ENCODE data around the gene PDK2.

The PDK2 gene

DNA sequence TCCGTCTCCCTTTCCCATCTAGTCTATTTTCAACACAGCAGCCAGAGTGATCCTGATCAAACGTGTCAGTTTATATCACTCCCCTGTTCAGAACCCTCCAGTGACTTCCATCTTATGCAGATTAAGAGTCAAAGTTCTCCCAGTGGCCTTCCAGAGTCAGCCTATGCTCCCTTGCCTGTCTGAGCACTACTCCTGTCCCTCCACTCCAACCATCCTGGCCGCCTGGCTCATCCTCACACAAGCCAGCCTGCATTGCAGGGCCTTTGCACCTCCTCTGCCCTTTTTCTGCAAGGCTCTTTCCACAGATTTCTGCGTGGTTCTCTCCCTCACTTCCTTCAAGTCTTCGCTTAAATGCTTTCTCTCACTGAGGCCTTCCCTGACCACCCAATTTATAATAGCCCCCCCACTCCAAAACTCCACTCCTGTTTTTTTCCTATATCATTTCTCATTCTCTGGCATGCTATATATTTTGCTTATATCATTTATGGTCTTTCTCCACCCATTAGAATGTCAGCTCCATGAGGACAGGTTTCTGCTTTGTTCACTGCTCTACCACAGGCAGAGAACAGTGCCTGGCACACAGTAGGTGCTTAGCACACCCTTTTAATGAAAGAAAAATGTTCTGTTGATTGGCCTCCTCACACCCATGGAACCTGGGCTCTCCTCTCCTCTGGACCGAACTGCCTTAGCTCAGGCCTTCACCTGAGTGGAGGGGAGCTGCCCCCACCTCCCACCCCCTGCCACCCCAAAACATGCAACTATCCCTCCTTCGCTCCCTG lies 25.5 kb downstream of the PDK2 start:
- no peak for DNase-seq

DNA sequence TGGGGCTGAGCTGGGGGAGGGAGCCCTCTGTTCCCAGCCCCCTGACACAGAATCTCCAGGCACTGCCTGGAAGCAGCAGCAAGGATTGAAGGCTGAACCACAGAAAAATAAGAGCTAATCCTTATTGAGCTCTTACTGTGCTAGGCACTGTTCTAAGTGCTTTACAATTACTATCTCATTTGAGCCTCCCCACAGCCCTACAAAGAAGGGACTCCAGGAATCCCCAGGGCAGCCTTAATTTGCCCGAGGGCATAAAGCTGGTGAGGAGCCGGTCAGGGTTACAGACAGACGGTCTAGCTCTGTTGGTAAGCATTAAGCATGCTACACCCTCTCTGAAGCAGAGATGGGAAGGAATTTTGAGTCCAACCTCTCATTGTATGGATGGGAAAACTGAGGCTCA lies 27.8 kb downstream of the PDK2 start:
- DNase-seq, result no peak

DNA sequence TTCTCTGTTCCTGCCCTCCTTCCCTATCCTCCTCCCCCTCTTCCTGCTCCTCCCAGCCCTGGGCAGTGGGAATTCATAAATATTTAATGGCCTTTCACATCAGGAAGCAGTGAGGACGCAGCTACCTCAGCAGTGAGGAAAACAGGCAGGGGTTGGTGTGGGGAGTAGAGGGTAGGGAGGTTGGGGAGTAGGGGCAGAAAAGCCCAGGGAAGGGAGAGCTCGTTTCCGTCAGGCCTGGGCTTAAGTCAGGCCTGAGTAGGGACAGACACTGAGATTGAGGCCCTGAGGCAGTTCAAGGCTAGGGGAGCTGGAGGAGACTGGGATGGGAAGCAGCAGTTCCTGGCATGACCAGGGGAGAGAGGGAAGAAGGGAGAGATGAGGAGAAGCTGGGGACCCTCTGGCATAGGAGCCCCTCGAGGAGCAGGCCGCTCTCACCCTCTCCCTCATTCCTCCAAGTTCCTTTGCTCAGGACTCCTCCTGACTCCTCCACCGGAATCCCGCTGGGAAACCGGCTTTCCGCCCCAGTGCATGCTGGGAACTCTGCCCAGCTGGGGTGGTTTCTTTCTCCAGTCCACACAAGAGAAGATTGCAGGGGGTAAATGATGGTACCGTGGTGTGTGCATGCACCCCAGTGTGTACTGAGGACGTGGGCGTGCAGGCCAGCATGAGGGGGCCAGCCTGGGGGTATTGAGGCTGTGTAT lies 28.6 kb downstream of the PDK2 start:
- no peak for DNase-seq

DNA sequence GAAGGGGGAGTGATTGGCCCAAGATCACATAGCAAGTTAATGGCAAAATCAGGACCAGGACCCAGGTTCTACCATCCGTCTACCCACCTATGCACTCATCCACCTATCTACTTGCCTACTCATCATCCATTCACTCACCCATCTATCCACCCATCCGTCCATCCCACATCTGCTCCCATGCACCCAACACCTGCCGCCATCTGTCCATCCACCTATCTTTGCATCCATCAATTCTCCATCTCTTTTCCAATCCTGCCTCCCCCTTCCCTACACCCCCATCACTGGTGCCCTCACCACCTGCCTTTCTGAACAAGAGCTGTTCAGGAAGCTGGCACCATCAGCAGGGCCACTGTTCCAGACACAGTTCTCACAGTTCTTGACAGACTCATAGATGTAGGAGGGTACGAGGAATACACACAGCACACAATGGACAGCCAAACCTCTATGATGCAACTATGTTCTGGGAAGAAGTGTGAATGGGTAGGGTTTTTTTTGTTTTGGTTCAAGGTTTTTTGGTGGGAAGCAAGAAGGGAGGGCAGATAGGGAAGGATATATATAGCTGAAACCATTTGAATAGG lies 30.4 kb downstream of the PDK2 start:
- DNase-seq, result no peak

DNA sequence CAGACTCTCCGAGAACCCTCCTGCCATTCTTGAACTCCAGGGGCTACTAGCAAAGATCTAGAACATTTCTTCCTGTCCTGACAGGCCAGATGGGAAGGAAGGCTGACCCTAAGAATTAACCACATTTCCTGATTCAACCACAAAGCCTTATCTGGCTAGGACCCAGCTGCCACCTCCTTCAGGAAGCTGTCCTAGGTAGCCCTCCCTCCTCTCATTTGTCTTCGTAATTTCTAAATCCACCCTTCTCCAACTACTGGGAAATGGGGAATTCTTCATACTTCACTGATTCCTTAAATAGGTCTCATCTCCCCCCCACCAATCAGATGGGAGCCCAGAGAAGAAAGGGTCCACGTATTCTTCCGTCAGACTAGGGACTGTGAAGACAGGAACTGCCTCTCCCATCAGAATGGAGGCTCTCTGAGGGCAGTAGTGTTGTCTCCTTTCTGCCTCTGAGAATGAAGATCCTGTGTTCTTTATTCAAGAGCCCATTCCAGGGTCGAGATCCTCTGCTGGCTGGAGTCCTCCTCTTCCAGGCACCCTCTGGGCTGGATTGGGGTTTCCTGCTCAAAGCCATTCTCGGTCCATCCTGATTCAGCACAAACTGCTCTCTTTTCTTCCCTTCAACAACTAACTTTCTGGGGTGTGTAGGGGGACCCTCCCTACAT lies 32.7 kb downstream of the PDK2 start:
- DNase-seq, result no peak

DNA sequence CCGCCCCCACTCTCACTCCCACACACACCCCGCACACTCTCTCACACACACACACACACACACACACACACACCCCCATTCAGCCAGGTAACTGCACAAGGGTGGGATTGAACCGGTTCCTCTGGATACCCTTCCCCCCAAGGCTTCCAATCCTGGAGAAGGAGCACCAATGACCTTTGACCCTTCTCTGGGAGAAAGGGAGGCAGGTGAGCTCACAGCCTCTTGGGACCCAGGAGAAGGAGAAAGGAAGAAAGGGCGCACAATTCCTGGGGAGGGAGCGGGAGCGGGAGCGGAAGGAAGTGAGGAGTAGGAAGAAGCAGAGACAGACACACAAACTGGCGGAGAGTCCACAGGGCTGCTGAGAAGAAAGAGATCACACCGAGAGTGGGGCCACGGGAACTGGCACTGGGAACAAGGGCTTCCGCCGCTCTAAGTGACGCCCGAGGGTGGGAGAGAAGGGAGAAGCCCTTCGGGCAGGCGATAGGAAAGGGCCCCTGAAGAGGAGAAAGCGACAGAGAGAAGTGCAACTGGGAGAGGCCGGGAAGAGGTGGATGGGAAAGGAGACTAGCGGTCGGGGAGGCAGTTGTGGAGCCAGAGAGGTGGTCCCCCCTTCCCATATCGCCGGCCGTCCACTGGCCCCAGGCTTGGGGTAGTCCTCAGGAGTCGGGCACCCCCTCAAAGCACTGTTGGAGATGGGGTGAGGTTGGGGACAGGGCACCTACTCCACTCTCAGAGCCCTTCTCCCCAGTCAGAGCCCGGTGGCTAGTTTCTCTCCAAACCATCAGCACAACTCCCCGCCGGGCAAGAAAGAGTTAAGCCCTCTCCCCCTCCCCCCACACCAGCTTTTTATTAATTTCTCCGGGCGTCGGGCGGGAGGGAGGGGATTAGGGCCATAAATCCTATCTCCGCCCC lies 33.5 kb downstream of the PDK2 start:
- DNase-seq, result no peak

DNA sequence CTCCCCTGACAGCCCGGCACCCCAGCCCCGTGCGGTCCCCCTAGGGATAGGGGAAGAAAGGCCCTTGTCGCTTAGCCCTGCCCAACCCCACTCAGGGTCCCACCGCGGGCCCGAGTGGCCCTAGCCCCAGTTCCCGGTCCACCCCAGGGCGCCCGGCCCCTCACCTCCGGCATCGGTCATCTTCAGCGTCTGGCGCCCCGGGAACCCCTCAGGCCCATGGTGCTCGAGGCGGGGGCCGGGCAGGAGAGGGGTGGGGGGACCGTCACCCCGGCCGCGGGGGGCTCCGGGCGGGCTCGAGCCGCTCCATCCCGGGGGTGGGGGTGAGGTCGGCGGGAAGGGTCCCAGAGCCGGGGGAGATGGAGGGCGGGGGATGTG lies 34.2 kb downstream of the PDK2 start:
- DNase-seq, result no peak

DNA sequence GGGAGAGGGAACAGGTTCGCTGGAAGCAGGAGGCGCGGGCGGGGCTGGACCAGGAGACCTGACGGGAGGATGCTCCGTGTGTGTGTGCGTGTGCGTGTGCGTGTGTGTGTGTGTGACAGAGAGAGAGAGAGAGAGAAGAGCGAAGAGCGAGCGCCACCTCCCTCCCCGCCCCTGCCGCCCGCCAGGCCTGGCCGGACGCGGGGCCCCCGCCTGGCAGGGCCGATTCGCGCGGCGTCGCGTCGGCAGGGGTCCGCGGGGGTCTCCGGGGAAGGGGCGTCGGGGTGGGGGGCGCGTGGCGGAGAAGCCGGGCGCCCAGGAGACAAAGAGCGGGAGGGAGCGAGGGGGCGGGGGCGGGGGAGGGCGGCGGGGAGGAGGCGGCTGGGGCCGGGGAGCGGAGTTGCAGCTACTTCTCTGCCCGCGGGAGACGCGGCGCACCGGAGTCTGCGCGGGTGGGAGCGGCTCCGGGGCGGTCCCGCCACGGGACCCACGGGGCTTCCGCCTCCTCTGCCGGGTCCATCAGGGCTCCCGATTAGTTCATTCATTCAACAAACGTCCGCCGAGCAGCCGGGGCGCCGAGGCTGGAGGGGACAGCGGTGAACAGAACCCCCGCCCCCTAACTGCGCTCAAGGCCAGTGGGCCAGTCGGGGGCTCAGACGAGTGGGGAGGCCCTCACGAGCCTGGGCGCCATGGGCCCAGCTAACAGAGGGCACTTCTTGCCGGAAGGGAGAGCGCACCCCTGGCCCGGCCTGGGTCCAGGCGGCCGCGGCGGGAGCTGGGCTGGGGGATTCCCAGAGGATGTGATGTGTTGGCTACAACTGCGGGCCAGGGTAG lies 34.8 kb downstream of the PDK2 start, which contains the start of gene SAMD14:
TSS of gene SAMD14 (minus strand) at position 433 of the 831 bp plus-strand sequence. CDS start 5,201 bp downstream, outside the sequence.
- DNase-seq, result no peak

DNA sequence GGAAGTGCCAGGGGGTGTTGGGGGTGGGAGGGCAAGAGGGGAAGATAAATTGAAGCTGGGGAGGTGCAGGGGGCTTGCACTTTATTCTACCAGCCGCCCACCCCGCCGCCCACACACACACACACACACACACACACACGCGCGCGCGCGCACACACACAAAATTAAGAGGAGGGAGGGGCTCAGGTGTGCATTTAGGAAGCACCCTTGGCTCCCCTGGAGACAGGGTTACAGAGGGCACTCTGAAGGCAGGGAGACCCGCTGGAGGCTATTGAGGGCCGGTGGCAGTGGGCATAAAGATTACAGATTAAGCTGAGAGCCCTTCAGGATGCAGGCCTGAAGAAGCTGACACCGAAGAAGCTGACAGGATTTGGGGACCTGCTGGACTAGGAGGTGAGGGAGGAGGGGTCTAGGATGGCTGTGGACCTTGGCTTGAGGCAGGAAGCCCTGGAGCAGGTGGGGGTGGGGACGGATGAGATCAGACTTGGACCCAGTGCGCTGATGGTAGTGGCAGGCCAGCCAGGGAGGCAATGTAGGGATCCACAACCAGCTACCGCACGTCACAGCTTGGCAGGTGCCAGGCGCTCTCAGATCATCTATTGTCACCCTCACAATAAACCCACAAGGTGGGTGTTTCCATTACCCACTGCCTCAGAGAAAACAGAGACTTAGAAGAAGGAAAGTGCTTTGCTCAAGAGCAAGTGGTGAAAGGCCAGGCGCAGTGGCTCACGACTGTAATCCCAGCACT lies 35.6 kb downstream of the PDK2 start:
- DNase-seq, result no peak

DNA sequence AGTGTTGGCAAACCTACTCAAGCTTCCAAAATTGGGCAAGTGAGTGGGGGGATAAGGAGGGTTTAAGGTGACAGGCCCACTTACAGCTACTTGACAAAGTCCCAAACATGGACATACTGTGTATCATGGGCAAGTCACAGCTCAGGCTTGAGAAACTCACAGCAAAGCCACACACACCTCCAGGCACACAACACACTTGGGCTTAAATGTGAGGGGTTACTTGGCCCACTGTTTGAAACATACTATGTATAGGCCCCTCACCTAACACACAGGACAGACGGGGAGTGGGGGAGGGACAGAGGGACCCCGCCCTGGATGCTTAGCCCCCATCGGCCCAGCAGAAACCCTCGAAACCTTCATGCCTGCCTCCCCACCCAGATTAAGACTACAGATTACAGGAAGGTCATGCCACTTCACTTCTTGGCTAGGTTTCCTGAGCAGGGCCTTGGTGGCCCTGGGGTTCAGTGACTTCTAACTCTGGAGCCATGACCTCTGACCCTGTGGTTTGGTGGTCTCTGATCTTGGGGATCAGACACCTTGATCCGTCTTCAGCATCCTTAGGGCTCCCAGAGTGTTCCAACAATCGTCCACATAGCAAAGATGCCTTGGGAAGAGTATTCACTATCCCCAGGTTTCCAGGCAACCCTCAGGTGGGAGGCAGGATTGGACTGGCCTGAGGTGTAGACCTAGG lies 37.1 kb downstream of the PDK2 start:
- no peak for DNase-seq

DNA sequence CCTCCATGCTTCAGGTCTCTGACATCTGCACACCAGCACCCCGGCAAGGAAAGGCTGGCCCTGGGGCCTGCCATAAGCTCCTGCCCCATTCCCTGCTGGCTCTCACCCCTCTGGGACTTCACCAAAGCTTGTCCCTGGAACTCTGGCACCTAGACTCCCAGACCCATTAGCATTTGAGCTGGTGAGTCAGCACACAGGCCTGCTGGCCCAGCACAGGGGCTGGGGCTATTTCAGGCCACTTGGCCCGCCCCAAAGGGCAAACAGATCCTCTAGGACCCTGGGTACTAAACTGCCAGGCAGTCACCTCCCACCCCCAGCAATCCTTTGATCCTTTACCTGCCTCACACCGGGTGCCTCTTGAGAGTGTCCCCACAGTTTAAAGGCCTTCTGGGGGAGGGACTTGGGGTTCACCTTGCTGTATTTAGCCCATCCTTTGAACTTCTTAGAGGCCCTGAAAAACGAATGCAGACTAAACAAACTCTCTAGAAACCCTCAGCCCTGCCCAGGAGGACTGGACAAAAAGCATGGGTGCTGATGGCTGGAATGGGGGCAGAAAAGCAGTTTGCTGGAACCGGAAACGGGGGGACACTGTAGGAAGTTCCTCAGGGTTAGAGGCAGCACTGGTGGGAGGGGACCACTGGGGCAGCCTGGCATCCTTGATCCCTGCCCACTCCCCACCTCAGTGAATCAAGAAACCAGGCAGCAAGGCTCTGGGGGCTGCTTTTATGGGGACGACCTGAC lies 38.0 kb downstream of the PDK2 start:
- no peak for DNase-seq

DNA sequence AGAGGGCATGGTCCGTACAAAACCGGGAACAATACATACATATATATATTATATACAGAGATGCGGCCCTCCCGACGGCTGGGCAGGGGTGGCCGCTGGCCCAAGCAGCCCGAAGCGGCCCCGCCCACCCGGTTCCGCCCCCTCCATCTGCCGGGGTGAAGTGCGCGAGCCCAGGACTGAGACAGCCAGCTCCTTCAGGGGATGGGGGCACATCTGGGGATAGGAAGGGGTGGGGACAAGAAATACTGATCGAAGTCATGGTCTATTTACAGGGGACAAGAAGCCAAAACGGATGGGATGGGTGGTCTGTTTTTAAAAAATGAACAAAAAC lies 38.6 kb downstream of the PDK2 start:
- no peak for DNase-seq

DNA sequence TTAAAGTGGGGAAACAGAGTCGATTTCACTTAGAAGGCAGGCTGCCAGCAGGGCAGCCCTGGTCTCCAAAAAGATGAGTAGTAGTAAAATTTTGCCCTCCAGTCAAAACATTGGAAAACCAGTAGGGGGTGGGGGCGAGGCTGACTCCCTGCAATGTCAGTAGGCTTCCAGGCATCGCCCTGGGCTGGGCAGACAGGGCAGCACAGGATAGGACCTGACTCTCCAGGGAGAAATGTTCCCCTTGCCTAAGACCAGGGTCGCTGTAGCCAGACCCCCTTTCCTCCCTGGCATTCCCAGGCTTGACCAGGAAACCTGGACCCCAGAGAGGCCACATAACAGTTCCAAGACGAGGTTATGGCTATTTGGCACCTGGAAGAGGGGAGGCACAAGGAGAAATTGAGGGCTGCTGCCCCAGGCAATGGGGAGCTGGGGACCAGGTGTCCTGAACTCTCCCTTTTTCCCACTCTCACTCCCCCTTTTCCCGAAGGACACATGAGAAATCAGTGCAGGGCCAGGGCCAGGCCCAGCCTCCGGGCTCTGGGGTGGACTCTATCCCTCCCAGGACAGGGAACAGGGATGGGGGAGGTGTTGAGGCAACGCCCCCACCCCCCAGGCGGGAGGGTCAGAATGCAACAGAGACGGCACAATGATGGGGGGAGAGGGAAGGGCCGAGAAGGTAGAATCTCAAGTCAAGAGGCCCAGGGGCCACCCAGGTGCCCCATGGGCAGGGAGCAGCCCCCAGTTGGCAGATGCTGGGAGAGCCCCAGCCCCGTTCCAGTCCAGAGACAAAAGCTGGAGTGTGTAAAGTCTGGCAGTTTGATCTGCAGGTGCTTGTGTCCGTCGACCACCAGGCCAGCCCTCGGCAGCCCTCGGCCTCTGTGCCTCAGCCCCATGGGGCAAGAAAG lies 39.3 kb downstream of the PDK2 start:
- no peak for DNase-seq

DNA sequence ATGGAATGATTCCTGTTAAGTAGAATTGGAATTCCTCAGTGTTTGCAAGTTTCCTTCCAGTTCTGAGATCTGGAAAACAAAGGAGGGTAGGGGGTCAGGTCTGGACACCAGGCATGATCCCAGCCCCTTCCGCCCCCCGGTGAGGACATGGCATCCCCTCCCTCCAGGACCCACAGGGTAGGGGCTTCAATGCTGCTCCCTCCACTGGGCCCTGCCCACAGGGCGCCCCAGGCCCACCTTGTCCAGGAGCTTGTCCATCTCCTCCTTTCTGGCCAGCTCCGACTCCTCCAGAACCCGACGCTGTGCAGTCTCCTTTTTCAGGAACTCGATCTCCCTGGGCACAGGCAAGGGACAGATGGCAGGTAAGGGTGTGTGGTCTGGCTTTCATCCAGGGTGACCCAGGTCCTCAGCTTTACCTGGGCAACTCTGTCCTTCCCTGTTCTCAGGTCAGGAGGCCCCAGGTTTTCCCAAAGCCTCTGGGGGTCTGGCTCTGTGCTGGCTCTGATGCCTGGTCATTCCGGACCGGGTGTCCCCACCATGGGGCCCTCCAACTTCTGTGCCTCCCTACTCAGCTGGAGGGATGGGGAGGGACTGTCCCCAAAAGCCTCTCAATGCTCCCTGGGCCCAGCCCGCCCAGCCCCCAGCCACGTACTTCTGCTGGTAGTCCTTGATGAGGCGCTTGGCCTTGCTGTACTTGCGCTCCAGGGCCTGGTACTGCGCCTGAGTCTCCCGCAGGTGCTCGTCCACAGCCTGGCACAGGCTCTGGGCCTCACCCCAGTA lies 40.4 kb downstream of the PDK2 start:
- no peak for DNase-seq

DNA sequence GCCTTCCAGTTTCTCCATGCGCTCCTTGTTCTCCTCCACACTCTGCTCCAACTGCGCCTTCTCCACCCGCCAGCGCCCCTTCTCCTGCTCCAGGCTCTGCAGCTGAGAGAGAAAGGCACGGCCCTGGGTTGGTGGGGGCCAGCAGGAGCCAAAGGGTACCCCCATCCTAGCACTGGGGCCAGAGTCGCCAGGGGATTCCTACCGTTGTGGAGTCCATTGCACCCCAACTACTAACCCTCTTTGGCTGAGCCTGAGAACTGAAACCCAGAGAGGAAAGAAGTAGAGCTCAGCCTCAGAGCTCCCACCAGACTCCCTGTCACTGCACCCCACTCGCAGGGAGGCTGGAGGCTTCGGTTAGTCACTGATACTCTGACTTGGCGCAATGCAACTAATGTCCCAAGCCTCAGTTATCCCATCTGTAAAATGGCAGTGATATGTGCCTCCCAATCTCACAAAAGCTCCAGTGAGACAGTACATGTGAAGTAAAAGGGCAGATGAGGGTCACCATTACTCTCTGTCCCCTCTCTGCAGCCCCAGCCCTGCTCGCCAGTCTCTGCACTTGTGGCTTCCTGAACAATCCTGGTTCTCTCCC lies 41.0 kb downstream of the PDK2 start:
- DNase-seq, result no peak

DNA sequence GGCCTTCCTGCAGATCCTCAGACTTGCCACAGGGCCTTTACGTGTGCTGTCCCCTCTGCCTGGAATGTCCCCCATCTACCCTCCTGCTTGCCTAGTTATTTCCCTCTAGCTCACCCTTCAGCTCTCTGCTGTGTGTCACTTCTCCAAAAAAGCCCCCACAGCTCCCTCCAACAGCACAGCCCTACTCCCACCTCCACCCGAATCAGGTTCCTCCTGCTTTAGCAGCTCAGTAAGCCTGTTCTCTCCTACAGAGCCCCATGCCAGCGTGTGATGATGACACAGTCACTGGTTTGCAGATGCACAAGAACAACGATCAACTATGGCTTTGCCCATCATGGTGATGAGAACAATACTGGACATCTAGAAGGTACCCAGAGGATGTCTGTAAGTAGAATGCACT lies 41.9 kb downstream of the PDK2 start:
- DNase-seq, result no peak

DNA sequence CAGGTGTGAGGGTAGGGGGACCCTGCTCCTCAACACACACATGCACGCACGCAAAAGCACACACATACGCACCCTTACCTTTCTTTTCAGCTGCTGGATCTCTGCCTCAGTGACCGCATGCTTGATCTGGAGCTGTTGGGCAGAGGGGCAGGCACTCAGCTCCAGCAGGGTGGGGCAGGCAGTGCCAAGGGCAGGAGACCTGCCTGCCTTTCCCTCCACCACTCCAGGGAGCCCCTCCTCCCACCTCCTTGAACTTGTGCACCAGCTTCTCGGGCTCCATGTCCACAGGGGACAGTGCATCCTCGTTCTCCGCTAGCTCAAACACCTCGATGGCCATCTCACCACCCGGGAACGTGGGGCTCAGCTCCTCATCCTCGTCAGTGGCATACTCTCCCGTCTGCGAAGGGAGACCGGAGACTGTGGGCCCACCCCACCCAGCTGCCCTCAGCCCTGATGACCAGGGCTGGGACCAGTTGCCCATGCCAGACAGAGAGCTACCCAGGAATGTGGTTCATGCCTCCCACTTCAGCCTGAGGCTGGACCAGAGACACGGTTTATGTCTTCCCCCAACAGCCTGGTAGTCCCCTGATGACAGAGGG lies 44.1 kb downstream of the PDK2 start:
- no peak for DNase-seq
